ENCODE measurements around the gene RIPK4. TPM values are rescaled to one million over a fixed set of nuclear protein-coding genes. Genes with fewer than 3 reads are reported as not detected.
A peak's percentile ranks its signal among the peaks of the same experiment; 100 is the strongest.

RIPK4 gene
- total and polyA plus RNA-seq, 2 of the 13 experiments (the other 11 are each of a cell fraction or from before 2014, with no cell fraction given) = 3.1 to 4.9 TPM

GRCh38 chr21:41750532-41751151 is 16.2 kb downstream of the RIPK4 start (continued):
- no peak for TF ChIP-seq TEAD2 (CRISPR knock-in tag; IDR thresholded peaks at IDR 0.05)
- TF ChIP-seq ZNF446 (CRISPR knock-in tag; IDR thresholded peaks at IDR 0.05) = no peak
- TF ChIP-seq HNF4A (CRISPR knock-in tag; IDR thresholded peaks at IDR 0.05) = peak; percentile 95
- peak; percentile 92 for TF ChIP-seq GATAD2A (CRISPR knock-in tag; IDR thresholded peaks at IDR 0.05)
- TF ChIP-seq, protein P1, sequence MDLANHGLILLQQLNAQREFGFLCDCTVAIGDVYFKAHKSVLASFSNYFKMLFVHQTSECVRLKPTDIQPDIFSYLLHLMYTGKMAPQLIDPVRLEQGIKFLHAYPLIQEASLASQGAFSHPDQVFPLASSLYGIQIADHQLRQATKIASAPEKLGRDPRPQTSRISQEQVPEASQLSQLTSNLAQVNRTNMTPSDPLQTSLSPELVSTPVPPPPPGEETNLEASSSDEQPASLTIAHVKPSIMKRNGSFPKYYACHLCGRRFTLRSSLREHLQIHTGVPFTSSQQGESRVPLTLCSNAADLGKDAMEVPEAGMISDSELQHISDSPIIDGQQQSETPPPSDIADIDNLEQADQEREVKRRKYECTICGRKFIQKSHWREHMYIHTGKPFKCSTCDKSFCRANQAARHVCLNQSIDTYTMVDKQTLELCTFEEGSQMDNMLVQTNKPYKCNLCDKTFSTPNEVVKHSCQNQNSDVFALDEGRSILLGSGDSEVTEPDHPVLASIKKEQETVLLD (CRISPR knock-in tag; IDR thresholded peaks at IDR 0.05; ENCODE audit: low read depth) = no peak
- TF ChIP-seq, protein P2, sequence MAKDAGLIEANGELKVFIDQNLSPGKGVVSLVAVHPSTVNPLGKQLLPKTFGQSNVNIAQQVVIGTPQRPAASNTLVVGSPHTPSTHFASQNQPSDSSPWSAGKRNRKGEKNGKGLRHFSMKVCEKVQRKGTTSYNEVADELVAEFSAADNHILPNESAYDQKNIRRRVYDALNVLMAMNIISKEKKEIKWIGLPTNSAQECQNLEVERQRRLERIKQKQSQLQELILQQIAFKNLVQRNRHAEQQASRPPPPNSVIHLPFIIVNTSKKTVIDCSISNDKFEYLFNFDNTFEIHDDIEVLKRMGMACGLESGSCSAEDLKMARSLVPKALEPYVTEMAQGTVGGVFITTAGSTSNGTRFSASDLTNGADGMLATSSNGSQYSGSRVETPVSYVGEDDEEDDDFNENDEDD (CRISPR knock-in tag; IDR thresholded peaks at IDR 0.05; ENCODE audit: borderline replicate concordance) = no peak
- TF ChIP-seq RNF2 (conservative IDR thresholded peaks at IDR 0.05; ENCODE audit: low read depth) = no peak
- no peak for TF ChIP-seq ZFP41 (CRISPR knock-in tag; IDR thresholded peaks at IDR 0.05; ENCODE audit: borderline replicate concordance)
- TF ChIP-seq FLYWCH1 (CRISPR knock-in tag; IDR thresholded peaks at IDR 0.05) = no peak
- TF ChIP-seq, protein P3, sequence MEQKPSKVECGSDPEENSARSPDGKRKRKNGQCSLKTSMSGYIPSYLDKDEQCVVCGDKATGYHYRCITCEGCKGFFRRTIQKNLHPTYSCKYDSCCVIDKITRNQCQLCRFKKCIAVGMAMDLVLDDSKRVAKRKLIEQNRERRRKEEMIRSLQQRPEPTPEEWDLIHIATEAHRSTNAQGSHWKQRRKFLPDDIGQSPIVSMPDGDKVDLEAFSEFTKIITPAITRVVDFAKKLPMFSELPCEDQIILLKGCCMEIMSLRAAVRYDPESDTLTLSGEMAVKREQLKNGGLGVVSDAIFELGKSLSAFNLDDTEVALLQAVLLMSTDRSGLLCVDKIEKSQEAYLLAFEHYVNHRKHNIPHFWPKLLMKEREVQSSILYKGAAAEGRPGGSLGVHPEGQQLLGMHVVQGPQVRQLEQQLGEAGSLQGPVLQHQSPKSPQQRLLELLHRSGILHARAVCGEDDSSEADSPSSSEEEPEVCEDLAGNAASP (CRISPR knock-in tag; IDR thresholded peaks at IDR 0.05; ENCODE audit: borderline replicate concordance) = peak; percentile 67; the same call in 1 of the 2 replicates
- no peak for TF ChIP-seq ZNF20 (CRISPR knock-in tag; IDR thresholded peaks at IDR 0.05)
- TF ChIP-seq, protein P4, sequence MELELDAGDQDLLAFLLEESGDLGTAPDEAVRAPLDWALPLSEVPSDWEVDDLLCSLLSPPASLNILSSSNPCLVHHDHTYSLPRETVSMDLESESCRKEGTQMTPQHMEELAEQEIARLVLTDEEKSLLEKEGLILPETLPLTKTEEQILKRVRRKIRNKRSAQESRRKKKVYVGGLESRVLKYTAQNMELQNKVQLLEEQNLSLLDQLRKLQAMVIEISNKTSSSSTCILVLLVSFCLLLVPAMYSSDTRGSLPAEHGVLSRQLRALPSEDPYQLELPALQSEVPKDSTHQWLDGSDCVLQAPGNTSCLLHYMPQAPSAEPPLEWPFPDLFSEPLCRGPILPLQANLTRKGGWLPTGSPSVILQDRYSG (CRISPR knock-in tag; IDR thresholded peaks at IDR 0.05) = no peak
- no peak for TF ChIP-seq ZNF850 (CRISPR knock-in tag; conservative IDR thresholded peaks at IDR 0.05)
- no peak for TF ChIP-seq ZNF326 (CRISPR knock-in tag; IDR thresholded peaks at IDR 0.05; ENCODE audit: borderline replicate concordance)
- no peak for TF ChIP-seq ZBTB21 (CRISPR knock-in tag; IDR thresholded peaks at IDR 0.05)
- TF ChIP-seq ZNF557 (CRISPR knock-in tag; IDR thresholded peaks at IDR 0.05) = no peak
- no peak for TF ChIP-seq ZFP82 (CRISPR knock-in tag; IDR thresholded peaks at IDR 0.05; ENCODE audit: borderline replicate concordance)
- no peak for TF ChIP-seq PAF1 (CRISPR knock-in tag; IDR thresholded peaks at IDR 0.05)
- TF ChIP-seq AHDC1 (CRISPR knock-in tag; IDR thresholded peaks at IDR 0.05; ENCODE audit: borderline replicate concordance) = no peak
- no peak for TF ChIP-seq TAF15 (IDR thresholded peaks at IDR 0.05; ENCODE audit: low read depth, low read length, poor library complexity, severe bottlenecking)
- no peak for TF ChIP-seq HDAC6 (IDR thresholded peaks at IDR 0.05; ENCODE audit: low read depth, low read length)
